HG02642 (cell line): ENCODE measurements around the gene PARVA.
"Not testable (repeated sequence)": the region's sequence is repeated elsewhere in the genome, so short reads cannot be mapped to it uniquely, and the experiment has no call there.

Experiments
- ATAC-seq: cut with Tn5 transposase; IDR thresholded peaks from one replicate; pipeline ENCODE4 v1.9.1; 2021; ENCODE audit warnings: mild to moderate bottlenecking; ENCODE audit not compliant: unreplicated experiment, poor library complexity

Gene PARVA

DNA sequence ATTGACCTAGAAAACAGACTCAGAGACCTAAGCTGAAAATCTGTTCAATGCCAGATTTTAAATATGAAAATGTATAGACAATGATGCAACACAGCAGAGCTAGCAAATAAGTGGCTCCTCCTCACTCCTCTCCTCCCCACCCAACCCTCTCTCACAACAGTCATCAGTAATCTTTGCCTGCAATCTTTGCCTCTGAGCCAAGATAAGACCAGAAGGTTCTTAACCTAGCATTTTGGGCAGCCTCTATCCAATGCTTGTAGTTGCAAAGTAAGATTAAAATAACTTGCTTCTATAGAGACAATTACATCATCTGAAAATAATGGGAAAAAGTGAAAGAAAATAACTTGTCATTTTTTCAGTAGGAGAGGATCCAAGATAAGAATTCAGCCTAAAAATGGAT is 117.3 kb downstream of the PARVA start:
- ATAC-seq = no peak

- no peak for ATAC-seq
Measured at GRCh38 chr11:12496181-12497025, 119.0 kb downstream of the PARVA start.

- ATAC-seq = no peak
Measured at GRCh38 chr11:12497431-12497830, 120.1 kb downstream of the PARVA start.

- ATAC-seq = no peak
Measured at GRCh38 chr11:12499071-12499470, 121.7 kb downstream of the PARVA start.

GRCh38 chr11:12502046-12502445 is 124.7 kb downstream of the PARVA start:
- no peak for ATAC-seq

DNA sequence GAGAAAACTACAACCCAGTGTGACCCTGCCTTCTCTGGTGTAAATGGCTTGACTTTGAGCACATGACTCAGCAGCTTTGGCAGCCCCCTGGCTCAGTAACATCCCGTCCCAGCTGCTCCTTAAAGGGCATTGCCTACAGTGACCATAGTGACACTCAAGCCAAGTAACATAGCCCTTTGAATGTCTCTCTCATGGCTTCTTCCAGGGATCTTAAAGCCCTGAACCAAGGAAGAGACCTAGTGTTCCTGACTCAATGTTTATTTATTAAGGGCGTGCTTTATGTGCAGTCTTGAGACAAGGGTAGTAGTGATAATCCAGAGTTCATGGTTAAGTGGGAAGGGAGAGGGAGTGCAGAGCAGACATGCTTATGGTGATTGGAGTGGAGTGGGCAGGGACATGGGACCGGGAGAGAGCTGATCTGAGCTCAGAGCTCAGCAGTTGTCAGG is 125.7 kb downstream of the PARVA start:
- no peak for ATAC-seq

- ATAC-seq = no peak
Measured at GRCh38 chr11:12503886-12504285, 126.5 kb downstream of the PARVA start.

DNA sequence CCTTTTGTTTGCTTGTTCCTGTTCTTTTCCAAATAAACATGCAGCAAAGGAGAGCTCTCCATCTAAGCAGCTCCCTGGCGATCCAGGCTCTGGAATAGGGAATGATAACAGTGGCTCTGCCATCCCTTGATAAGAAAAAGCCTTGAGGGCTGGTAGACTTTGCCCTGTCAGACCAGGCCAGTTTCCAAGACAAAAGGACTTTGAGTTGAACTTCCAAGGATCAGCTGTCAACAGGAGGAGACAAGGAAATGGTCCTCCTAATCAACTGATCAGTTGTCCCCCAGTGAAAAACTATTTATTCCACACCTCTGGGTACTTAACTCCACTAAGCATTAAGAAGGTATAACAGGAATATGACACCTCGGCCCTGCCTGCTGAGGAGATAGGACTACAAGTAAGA is 127.8 kb downstream of the PARVA start:
- no peak for ATAC-seq

- ATAC-seq = no peak
Measured at GRCh38 chr11:12506404-12506921, 129.1 kb downstream of the PARVA start.

GRCh38 chr11:12507391-12507790 is 130.0 kb downstream of the PARVA start:
- ATAC-seq = no peak

DNA sequence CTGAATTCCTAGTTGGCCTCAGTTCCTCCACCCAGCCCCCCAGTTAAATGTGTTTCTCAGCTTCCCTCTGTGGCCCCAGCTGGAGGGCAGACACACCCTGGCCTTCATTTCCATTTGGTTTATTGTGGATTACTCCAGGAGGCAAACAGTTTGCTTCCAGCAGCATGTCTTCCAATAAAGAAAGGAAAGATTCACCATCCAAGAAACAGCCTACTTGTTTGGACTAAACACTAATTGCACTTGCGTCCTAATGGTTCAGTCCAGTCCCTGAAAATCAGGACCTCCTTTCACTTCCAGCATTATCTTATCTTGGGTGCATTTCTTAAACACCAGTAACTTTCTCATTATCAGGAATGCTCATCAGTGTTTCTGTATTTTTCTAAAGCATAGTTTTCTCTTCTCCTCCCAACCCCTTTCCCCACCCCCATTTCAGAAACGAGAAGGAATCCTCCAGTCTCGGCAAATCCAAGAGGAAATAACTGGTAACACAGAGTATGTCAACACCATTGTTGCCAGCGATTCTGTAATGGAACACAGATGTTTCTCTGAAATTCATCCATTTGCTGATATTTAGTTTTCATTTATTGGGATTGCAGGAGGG is 130.9 kb downstream of the PARVA start:
- no peak for ATAC-seq

GRCh38 chr11:12509371-12509770 is 132.0 kb downstream of the PARVA start:
- ATAC-seq = no peak

DNA sequence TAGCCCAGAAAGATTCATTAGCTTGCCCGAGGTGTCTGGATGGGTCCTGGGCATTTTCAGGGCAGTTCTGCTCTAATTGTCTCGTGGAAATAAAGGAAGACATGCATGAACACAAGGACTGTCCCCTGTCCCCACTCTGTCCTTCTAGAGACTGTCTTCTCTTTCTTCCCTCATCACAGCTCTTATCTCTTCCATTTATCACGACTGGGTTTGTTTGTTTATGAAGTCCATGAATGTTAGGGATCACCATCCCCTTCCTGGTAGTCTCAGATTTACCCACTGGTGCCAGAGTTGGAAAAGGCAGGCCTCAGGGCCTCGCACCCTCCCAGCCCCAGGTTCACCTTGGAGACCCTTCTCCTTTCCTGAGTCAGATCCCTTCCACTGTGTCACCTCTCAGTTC is 134.8 kb downstream of the PARVA start:
- ATAC-seq = no peak

DNA sequence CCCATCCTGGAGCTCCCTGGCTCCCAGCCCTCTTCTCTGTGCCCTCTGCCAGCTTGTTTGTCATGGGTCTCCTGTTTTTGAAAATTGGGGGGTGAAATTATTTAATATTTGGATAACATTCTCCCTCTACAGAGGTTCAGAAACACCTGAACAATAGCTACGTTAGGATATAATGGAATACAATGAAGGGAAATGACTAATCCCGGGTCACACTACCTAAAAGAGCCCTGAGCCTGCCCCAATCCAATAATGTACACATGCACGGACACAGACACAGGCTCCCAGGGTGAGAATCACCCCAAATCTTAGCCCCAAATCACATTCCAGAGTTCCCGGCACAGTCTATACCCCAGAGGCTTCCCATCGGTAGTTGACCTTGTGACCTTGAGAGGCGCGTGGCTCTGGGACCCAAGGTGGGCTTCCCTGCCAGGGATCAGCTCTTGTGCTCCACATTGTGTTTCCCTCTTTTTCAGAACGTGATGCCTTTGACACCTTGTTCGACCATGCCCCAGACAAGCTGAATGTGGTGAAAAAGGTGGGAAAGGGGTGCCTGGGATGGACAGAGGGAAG is 135.5 kb downstream of the PARVA start:
- ATAC-seq = no peak

DNA sequence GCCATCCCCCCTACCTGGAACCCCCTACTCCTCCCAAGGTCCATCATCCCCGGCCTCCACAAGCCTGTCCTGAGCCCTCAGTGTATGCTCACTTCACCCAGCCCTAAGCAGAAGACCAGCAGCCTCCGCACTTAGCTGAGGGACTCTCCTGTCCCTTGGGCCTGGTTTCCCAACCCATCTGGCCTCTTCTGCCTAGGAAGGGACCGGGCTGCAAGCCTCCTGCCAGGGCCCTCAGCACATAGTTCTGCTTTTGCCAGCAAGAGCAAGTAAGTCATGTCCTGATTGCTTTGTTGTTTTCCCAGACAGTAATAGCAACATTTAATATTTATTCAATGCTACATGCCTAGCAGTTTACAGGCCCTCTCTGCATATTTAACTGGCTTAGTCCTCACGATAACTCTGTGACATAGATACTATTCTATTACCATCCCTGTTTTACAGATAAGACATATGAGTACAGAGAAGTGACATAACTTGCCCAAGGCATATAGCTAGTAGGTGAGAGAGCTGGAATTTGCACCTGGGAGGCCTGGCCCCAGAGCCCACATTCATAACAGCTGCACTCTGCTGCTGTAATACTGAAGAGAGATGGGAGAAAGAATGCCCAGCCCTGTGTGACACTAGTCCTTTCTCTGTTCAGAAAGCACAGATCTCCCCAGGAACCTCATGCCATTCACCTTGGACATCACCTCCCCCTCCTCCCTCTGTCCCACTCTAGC is 139.2 kb downstream of the PARVA start:
- ATAC-seq = no peak

DNA sequence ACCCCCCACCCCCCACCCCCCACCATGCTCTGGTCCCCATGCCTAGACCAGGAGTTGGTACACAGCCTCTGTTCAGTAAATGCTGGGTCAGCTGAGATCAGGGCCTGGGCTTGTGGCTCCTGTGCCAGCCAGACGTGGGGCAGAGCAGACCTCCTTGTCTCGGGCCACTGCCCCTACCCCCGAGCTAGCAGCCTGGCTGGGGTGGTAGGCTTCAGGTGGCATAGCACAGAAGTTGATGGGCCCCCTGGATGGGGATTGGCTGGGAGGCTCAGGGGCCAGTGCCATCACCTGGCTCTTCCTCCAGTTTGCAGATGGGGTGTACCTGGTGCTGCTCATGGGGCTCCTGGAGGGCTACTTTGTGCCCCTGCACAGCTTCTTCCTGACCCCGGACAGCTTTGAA is 139.9 kb downstream of the PARVA start:
- ATAC-seq = no peak

DNA sequence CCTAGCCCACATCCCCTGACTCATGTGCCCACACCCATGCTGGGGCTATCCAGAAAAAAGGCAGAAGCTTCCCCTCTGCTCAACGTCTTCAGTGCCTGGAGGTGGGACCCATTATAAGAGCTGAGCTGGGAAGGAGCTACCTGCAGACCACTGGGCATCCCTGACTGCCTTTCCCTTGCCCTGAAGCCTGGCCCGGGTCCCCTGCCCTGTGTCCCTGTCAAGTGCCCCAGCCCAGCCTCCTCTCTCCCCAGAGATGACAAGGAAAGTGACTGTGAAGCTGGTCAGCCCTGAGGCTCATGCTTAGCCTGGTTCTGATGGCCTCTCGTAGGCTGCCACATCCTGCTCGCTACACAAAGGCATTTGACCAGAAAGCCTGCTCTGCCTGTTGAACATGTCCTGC is 140.4 kb downstream of the PARVA start:
- ATAC-seq = no peak

- ATAC-seq = no peak
Measured at GRCh38 chr11:12518606-12519385, 141.4 kb downstream of the PARVA start.

DNA sequence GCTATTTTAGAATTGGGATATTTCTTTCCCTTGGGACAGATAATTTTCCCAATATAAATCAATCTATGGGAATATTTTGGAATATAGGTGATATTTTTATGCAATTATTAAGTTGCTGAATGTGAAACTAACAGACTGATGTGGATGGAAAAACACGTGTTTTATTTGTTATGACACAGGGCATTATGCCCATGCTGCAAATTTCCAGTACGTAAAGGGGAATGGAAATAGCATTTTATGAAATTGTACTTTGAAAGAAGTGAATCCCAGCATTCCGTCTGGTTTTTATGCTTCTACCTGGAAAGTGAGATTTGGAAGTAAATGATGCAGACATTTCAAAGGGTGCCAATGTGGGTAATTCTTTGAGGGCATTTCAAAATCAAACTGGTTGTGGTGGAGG is 142.7 kb downstream of the PARVA start:
- ATAC-seq = no peak

DNA sequence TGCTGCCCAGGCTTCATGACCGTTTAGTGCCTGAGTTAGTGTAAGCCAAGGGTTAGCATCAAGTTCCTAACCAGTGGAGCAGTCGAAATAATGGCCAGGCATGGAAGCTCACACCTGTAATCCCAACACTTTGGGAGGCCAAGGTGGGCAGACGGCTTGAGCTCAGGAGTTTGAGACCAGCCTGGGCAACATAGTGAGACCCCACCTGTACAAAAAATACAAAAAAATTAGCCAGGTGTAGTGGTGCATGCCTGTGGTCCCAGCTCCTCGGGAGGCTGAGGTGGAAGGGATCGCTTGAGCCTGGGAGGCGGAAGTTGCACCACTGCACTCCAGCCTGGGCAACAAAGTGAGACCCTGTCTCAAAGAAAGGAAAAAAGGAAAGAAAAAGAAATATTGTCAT is 143.2 kb downstream of the PARVA start:
- not testable (repeated sequence) for ATAC-seq
